PFSK-1 (cell line): Measurements from ENCODE around the gene CPHXL.

Experiments used
- FOXP2 ChIP-seq: optimal IDR thresholded peaks from 2 replicates; pipeline ENCODE3; 2011; ENCODE audit warnings: borderline replicate concordance, control low read depth, inconsistent platforms; ENCODE audit not compliant: insufficient read depth; ENCODE audit errors: extremely low read length, extremely low read depth
- POLR2AphosphoS5 ChIP-seq: IDR thresholded peaks from 2 replicates; pipeline ENCODE4 v1.6.1; 2012; ENCODE audit warnings: low read depth, mild to moderate bottlenecking, control low read depth, low read length, moderate library complexity
- SIN3A ChIP-seq: IDR thresholded peaks from 2 replicates; pipeline ENCODE4 v1.6.1; 2012; ENCODE audit warnings: mild to moderate bottlenecking, low read length, moderate library complexity, borderline replicate concordance; ENCODE audit not compliant: insufficient read depth
- TAF1 ChIP-seq: IDR thresholded peaks from 2 replicates; pipeline ENCODE4 v1.6.1; 2012; ENCODE audit warnings: low read length, control low read depth, borderline replicate concordance; ENCODE audit not compliant: insufficient read depth
- TF ChIP-seq, protein P1 (sequence below), 2 experiments: IDR thresholded peaks; 2 replicates each; pipeline versions ENCODE4 v1.6.1 to v1.8.0; 2011 to 2012; ENCODE audit warnings: low read depth in 2 of 2, low read length in 2 of 2, control low read depth in 1 of 2, inconsistent platforms in 1 of 2, mild to moderate bottlenecking in 1 of 2, moderate library complexity in 1 of 2; ENCODE audit not compliant: insufficient read depth in 1 of 2

Gene CPHXL

GRCh38 chr16:75710344-75710743 lies 15.9 kb downstream of the CPHXL start:
- TF ChIP-seq POLR2AphosphoS5 (no peak), FOXP2 (no peak), SIN3A (no peak), TAF1 (no peak)
- TF ChIP-seq, protein P1, sequence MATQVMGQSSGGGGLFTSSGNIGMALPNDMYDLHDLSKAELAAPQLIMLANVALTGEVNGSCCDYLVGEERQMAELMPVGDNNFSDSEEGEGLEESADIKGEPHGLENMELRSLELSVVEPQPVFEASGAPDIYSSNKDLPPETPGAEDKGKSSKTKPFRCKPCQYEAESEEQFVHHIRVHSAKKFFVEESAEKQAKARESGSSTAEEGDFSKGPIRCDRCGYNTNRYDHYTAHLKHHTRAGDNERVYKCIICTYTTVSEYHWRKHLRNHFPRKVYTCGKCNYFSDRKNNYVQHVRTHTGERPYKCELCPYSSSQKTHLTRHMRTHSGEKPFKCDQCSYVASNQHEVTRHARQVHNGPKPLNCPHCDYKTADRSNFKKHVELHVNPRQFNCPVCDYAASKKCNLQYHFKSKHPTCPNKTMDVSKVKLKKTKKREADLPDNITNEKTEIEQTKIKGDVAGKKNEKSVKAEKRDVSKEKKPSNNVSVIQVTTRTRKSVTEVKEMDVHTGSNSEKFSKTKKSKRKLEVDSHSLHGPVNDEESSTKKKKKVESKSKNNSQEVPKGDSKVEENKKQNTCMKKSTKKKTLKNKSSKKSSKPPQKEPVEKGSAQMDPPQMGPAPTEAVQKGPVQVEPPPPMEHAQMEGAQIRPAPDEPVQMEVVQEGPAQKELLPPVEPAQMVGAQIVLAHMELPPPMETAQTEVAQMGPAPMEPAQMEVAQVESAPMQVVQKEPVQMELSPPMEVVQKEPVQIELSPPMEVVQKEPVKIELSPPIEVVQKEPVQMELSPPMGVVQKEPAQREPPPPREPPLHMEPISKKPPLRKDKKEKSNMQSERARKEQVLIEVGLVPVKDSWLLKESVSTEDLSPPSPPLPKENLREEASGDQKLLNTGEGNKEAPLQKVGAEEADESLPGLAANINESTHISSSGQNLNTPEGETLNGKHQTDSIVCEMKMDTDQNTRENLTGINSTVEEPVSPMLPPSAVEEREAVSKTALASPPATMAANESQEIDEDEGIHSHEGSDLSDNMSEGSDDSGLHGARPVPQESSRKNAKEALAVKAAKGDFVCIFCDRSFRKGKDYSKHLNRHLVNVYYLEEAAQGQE (IDR thresholded peaks at IDR 0.05; ENCODE audit: insufficient read depth in 1 of 2, low read depth in 2 of 2, low read length in 2 of 2): no peak

DNA sequence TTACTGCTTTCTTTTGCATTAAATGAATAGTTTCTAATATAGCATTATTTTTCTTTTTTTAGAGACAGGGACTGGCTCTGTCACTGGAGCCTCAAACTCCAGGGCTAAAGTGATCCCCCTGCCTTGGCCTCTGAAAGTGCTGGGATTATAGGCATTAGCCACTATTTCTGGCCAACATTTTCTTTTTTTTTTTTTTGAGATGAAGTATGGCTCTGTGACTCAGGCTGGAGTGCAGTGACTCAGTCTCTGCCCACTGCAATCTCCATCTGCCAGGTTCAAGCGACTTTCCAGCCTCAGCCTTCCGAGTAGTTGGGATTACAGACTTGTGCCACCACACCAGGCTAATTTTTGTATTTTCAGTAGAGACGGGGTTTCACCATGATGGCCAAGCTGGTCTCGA lies 23.0 kb downstream of the CPHXL start:
- TF ChIP-seq POLR2AphosphoS5 (no peak), TAF1 (no peak), SIN3A (no peak), FOXP2 (no peak)
- TF ChIP-seq, protein P1 (IDR thresholded peaks at IDR 0.05; ENCODE audit: insufficient read depth in 1 of 2, low read depth in 2 of 2, low read length in 2 of 2): no peak

- TF ChIP-seq TAF1 (no peak), SIN3A (no peak), POLR2AphosphoS5 (no peak), FOXP2 (no peak)
- TF ChIP-seq, protein P1 (IDR thresholded peaks at IDR 0.05; ENCODE audit: insufficient read depth in 1 of 2, low read depth in 2 of 2, low read length in 2 of 2): no peak
Measured at GRCh38 chr16:75702242-75702641, 24.0 kb downstream of the CPHXL start.

DNA sequence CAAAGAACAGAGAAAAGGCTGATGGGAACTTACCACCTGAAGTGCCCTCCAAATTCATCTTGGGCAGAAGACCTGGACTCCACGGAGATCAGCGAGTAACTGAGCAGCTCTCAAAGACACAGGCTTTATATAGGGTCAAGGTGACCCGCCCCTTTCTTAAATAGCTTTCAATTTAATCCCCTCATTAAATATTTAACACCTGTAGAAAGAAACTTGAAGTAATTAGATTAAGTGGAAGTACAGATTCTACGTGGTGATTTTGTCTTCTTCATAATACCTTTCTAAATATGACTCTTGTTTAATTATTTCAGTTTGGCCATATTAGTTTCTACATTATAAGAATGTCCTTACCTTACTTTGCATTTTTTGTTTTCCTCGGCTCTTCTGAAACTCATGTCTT lies 24.9 kb downstream of the CPHXL start, which contains the start of gene DUXB:
Gene DUXB, minus strand, starts transcription at position 101 of the 400 bp plus-strand sequence. Its CDS starts 43 bp downstream, at position 58.
- no peak for TF ChIP-seq FOXP2
- no peak for TF ChIP-seq POLR2AphosphoS5
- TF ChIP-seq, protein P1 (IDR thresholded peaks at IDR 0.05; ENCODE audit: insufficient read depth in 1 of 2, low read depth in 2 of 2, low read length in 2 of 2): no peak
- TF ChIP-seq TAF1: no peak
- TF ChIP-seq SIN3A: no peak

DNA sequence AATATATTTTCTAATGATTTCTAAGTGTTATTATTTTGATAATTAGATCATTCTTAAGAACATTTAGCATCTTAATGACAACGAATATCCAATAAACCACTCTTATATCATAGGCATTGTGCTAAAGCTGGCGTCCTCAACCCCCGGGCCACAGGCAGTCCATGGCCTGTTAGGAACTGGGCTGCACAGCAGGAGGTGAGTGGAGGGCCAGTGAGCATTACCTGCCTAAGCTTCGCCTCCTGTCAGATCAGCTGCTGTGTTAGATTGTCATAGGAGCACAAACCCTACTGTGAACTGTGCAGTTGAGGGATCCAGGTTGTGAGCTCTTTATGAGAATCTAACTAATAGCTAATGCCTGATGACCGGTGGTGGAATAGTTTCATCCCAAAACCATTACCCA lies 28.7 kb downstream of the CPHXL start:
- TF ChIP-seq FOXP2 (no peak), POLR2AphosphoS5 (no peak), SIN3A (no peak)
- TF ChIP-seq, protein P1 (IDR thresholded peaks at IDR 0.05; ENCODE audit: insufficient read depth in 1 of 2, low read depth in 2 of 2, low read length in 2 of 2): no peak
